ENCODE measurements around the gene MLLT10. TPM values are rescaled to one million over a fixed set of nuclear protein-coding genes. Genes with fewer than 3 reads are reported as not detected.

The MLLT10 gene
- total RNA-seq, 1 donor: 36.1 TPM

- no peak for TF ChIP-seq CTCF (IDR thresholded peaks at IDR 0.05; ENCODE audit: insufficient read depth, low read length)
- no peak overlapping the region for H3K4me3 ChIP-seq (ENCODE audit: low read depth, low read length)
- no peak for DNase-seq (ENCODE audit: low read depth)
Measured at GRCh38 chr10:21524131-21524525, 9.9 kb upstream of the MLLT10 start.

- H3K4me3 ChIP-seq (ENCODE audit: low read depth, low read length): peak overlapping the region; percentile 71
- DNase-seq (ENCODE audit: low read depth): peak; percentile 73
- no peak for TF ChIP-seq CTCF (IDR thresholded peaks at IDR 0.05; ENCODE audit: insufficient read depth, low read length)
Measured at GRCh38 chr10:21524526-21525366, 9.3 kb upstream of the MLLT10 start.

- peak; percentile 81 for DNase-seq (ENCODE audit: low read depth)
- peak within 1 kb of the TSS; percentile 71 for H3K4me3 ChIP-seq (ENCODE audit: low read depth, low read length)
- no peak for TF ChIP-seq CTCF (IDR thresholded peaks at IDR 0.05; ENCODE audit: insufficient read depth, low read length)
Measured at GRCh38 chr10:21525367-21526187, 8.5 kb upstream of the MLLT10 start, which contains the start of gene SKIDA1. Gene SKIDA1 (minus strand): TSS chr10:21525682. CDS start chr10:21517822, 7,860 bp downstream.

GRCh38 chr10:21526188-21526859 lies 7.7 kb upstream of the MLLT10 start:
- peak; percentile 74 for DNase-seq (ENCODE audit: low read depth)

GRCh38 chr10:21526860-21527597 lies 7.0 kb upstream of the MLLT10 start:
- H3K4me3 ChIP-seq (ENCODE audit: low read depth, low read length): peak overlapping the region; percentile 71
- peak; percentile 68 for DNase-seq (ENCODE audit: low read depth)
- TF ChIP-seq CTCF (IDR thresholded peaks at IDR 0.05; ENCODE audit: insufficient read depth, low read length): no peak

More at GRCh38 chr10:21526188-21526859, 7.7 kb upstream of the MLLT10 start:
- TF ChIP-seq CTCF (IDR thresholded peaks at IDR 0.05; ENCODE audit: insufficient read depth, low read length): no peak
- peak overlapping the region; percentile 71 for H3K4me3 ChIP-seq (ENCODE audit: low read depth, low read length)
